ENCODE data around the gene OR5K4. TPM values are rescaled to one million over a fixed set of nuclear protein-coding genes. Genes with fewer than 3 reads are reported as not detected.

The OR5K4 gene
- total and polyA plus RNA-seq, 2 of the 4 experiments (the other 2 are of a cell fraction): not detected

DNA sequence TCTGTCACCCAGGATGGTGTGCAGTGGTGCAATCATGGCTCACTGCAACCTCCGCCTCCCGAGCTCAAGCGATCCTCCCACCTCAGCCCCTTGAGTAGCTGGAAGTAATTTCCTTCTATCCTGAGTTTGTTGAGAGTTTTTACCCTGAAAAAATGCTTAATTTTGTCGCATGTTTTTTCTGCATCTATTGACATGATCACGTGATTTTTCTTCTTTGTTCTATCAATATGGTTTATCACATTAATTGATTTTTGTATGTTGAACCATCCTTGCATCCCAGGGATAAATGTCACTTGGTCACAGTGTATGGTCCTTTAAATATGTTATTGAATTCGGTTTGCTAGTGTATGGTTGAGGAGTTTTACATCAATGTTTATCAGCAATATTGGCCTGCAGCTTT lies 11.9 kb upstream of the OR5K4 start:
- POLR2A ChIA-PET (ENCODE audit: unreplicated experiment): no interaction called here
- H3K4me3 ChIP-seq (ENCODE audit: insufficient read depth, low read depth, low read length): no peak overlapping the region

More for the DNA sequence above, 11.9 kb upstream of the OR5K4 start:
- H3K27ac ChIP-seq (ENCODE audit: insufficient read depth, low read length): no peak overlapping the region
- H4K91ac ChIP-seq (ENCODE audit: insufficient read depth, low read depth, low read length): no peak overlapping the region
- H3K36me3 ChIP-seq (ENCODE audit: control insufficient read depth, insufficient read depth, low read length): no peaks in the 10 kb centered on the region
- TF ChIP-seq MAZ (IDR thresholded peaks at IDR 0.05; ENCODE audit: borderline replicate concordance, low read depth, low read length): no peak
- H4K8ac ChIP-seq (ENCODE audit: low read depth in 2 of 2, low read length in 2 of 2): no peak overlapping the region
- no CpG with 5 or more reads among the region's 6 CpGs for WGBS, 2 experiments (ENCODE audit: extremely low coverage in 2 of 2, insufficient read length in 1 of 2)
- no peak overlapping the region for H2BK20ac ChIP-seq (ENCODE audit: low read depth, low read length)
- in situ Hi-C loops (cut with MboI; ENCODE audit: low sequenced_read_pairs): loop anchor here (25.0 kb wide), 2 partner anchors 221 to 554 kb away; no protein-coding TSS in a partner anchor
- no peak overlapping the region for H4K5ac ChIP-seq (ENCODE audit: low read depth, low read length)
- no peak overlapping the region for H3K18ac ChIP-seq (ENCODE audit: low read depth, low read length)
- BruUV-seq (replicated peaks): no TSS peak
- H3K14ac ChIP-seq (replicated peaks; ENCODE audit: low read depth, low read length): no peak overlapping the region
- no peak overlapping the region for H3K23ac ChIP-seq (ENCODE audit: low read depth, low read length)
- no peak overlapping the region for H2BK5ac ChIP-seq (ENCODE audit: low read depth, low read length, poor library complexity, severe bottlenecking)
- H3K4me1 ChIP-seq (ENCODE audit: control insufficient read depth, insufficient read depth, low read length): no peaks in the 10 kb centered on the region
- dilution Hi-C loops (cut with HindIII; ENCODE audit: low sequenced_read_pairs, unreplicated experiment): loop anchor here (25.0 kb wide), 1 partner anchor 304 kb away; the partner anchor contains the start of gene GABRR3
- H2BK120ac ChIP-seq (ENCODE audit: low read depth, low read length): no peak overlapping the region
- no peaks in the 10 kb centered on the region for H3K9me3 ChIP-seq (ENCODE audit: control insufficient read depth, insufficient read depth, low read length)
- no peak overlapping the region for H3K4ac ChIP-seq (ENCODE audit: low read depth, low read length)
- no peaks in the 10 kb centered on the region for H3K9me1 ChIP-seq (ENCODE audit: insufficient read depth, low read length)
- no peak overlapping the region for H3K4me2 ChIP-seq (ENCODE audit: low read depth, low read length)
- CTCF ChIA-PET: no interaction called here
- no peaks in the 10 kb centered on the region for H3K79me1 ChIP-seq (ENCODE audit: low read depth in 1 of 2, low read length in 2 of 2)
- no peak overlapping the region for H3K9ac ChIP-seq (ENCODE audit: low read depth, low read length)
- no peak for ATAC-seq (ENCODE audit: low read depth)
- no peak overlapping the region for H2AK9ac ChIP-seq (replicated peaks; ENCODE audit: low read depth, low read length, poor library complexity)
- intact Hi-C loops (cut with micrococcal nuclease): no loop called here
- H2BK15ac ChIP-seq (ENCODE audit: low read depth, low read length): no peak overlapping the region
- DNase-seq: no peak
- H4K20me1 ChIP-seq (ENCODE audit: insufficient read depth, low read length): no peaks in the 10 kb centered on the region
- H2AK5ac ChIP-seq (ENCODE audit: low read depth, low read length): no peak overlapping the region
- no peak overlapping the region for H2AFZ ChIP-seq (replicated peaks; ENCODE audit: low read length, poor library complexity)
- H3K56ac ChIP-seq (ENCODE audit: extremely low read depth, insufficient read depth, low read length): no peak overlapping the region
- no peaks in the 10 kb centered on the region for H3K27me3 ChIP-seq (ENCODE audit: control insufficient read depth, insufficient read depth, low read length)

All from IMR-90 (cell line).